ENCODE data around the gene ZNF440.
"Not testable (repeated sequence)": the region's sequence is repeated elsewhere in the genome, so short reads cannot be mapped to it uniquely, and the experiment has no call there.

The ZNF440 gene

GRCh38 chr19:11860721-11861120 is 46.6 kb downstream of the ZNF440 start:
- Histone ChIP-seq H3K4me1 (ENCODE audit: control insufficient read depth, insufficient read depth, low read length, unreplicated experiment) (no peaks in the 10 kb centered on the region), H3K79me2 (ENCODE audit: control insufficient read depth, insufficient read depth, low read length, unreplicated experiment) (no peaks in the 10 kb centered on the region), H2AFZ (ENCODE audit: low read length, unreplicated experiment) (no peak overlapping the region), H3K27me3 (ENCODE audit: insufficient read depth, low read length) (no peaks in the 10 kb centered on the region), H3K27ac (ENCODE audit: low read depth, low read length) (no peak overlapping the region), H3K36me3 (ENCODE audit: insufficient read depth, low read length) (no peaks in the 10 kb centered on the region), H3K4me3 (ENCODE audit: low read depth, low read length) (no peak overlapping the region)

- Histone ChIP-seq H3K79me2 (ENCODE audit: control insufficient read depth, insufficient read depth, low read length, unreplicated experiment) (no peaks in the 10 kb centered on the region), H2AFZ (ENCODE audit: low read length, unreplicated experiment) (no peak overlapping the region), H3K4me1 (ENCODE audit: control insufficient read depth, insufficient read depth, low read length, unreplicated experiment) (no peaks in the 10 kb centered on the region)
These were observed 47.2 kb downstream of the ZNF440 start for GRCh38 chr19:11861301-11861700.

GRCh38 chr19:11867766-11868165 is 53.7 kb downstream of the ZNF440 start:
- H3K4me3 ChIP-seq (ENCODE audit: low read depth, low read length); H3K27ac ChIP-seq (ENCODE audit: low read depth, low read length); H2AFZ ChIP-seq (ENCODE audit: low read length, unreplicated experiment); H3K27me3 ChIP-seq (ENCODE audit: insufficient read depth, low read length); H3K4me1 ChIP-seq (ENCODE audit: control insufficient read depth, insufficient read depth, low read length, unreplicated experiment); H3K79me2 ChIP-seq (ENCODE audit: control insufficient read depth, insufficient read depth, low read length, unreplicated experiment): not testable (repeated sequence)
- peaks cover 22% of the 10 kb centered on the region for H3K36me3 ChIP-seq (ENCODE audit: insufficient read depth, low read length)

More at GRCh38 chr19:11861301-11861700, 47.2 kb downstream of the ZNF440 start:
- no peak overlapping the region for H3K27ac ChIP-seq (ENCODE audit: low read depth, low read length)
- H3K36me3 ChIP-seq (ENCODE audit: insufficient read depth, low read length), result peaks cover 2% of the 10 kb centered on the region; the same call in 1 of the 2 replicates
- no peaks in the 10 kb centered on the region for H3K27me3 ChIP-seq (ENCODE audit: insufficient read depth, low read length)
- no peak overlapping the region for H3K4me3 ChIP-seq (ENCODE audit: low read depth, low read length)

GRCh38 chr19:11868188-11868587 is 54.1 kb downstream of the ZNF440 start:
- Histone ChIP-seq H2AFZ (ENCODE audit: low read length, unreplicated experiment) (no peak overlapping the region), H3K27me3 (ENCODE audit: insufficient read depth, low read length) (no peaks in the 10 kb centered on the region), H3K4me3 (ENCODE audit: low read depth, low read length) (no peak overlapping the region), H3K36me3 (ENCODE audit: insufficient read depth, low read length) (peaks cover 22% of the 10 kb centered on the region), H3K4me1 (ENCODE audit: control insufficient read depth, insufficient read depth, low read length, unreplicated experiment) (no peaks in the 10 kb centered on the region), H3K27ac (ENCODE audit: low read depth, low read length) (no peak overlapping the region), H3K79me2 (ENCODE audit: control insufficient read depth, insufficient read depth, low read length, unreplicated experiment) (no peaks in the 10 kb centered on the region)

- H2AFZ ChIP-seq (ENCODE audit: low read length, unreplicated experiment), result no peak overlapping the region
- H3K27me3 ChIP-seq (ENCODE audit: insufficient read depth, low read length), result no peaks in the 10 kb centered on the region
- no peaks in the 10 kb centered on the region for H3K79me2 ChIP-seq (ENCODE audit: control insufficient read depth, insufficient read depth, low read length, unreplicated experiment)
- peaks cover 13% of the 10 kb centered on the region for H3K36me3 ChIP-seq (ENCODE audit: insufficient read depth, low read length)
- no peak overlapping the region for H3K27ac ChIP-seq (ENCODE audit: low read depth, low read length)
- H3K4me1 ChIP-seq (ENCODE audit: control insufficient read depth, insufficient read depth, low read length, unreplicated experiment), result no peaks in the 10 kb centered on the region
- no peak overlapping the region for H3K4me3 ChIP-seq (ENCODE audit: low read depth, low read length)
These were observed 58.6 kb downstream of the ZNF440 start for GRCh38 chr19:11872624-11873023.

- no peaks in the 10 kb centered on the region for H3K4me1 ChIP-seq (ENCODE audit: control insufficient read depth, insufficient read depth, low read length, unreplicated experiment)
- no peaks in the 10 kb centered on the region for H3K79me2 ChIP-seq (ENCODE audit: control insufficient read depth, insufficient read depth, low read length, unreplicated experiment)
- no peak overlapping the region for H2AFZ ChIP-seq (ENCODE audit: low read length, unreplicated experiment)
- no peaks in the 10 kb centered on the region for H3K27me3 ChIP-seq (ENCODE audit: insufficient read depth, low read length)
- H3K4me3 ChIP-seq (ENCODE audit: low read depth, low read length), result no peak overlapping the region
- no peak overlapping the region for H3K27ac ChIP-seq (ENCODE audit: low read depth, low read length)
- H3K36me3 ChIP-seq (ENCODE audit: insufficient read depth, low read length), result peaks cover 3% of the 10 kb centered on the region; the same call in 1 of the 2 replicates
These were observed 59.7 kb downstream of the ZNF440 start for GRCh38 chr19:11873762-11874161.

GRCh38 chr19:11879687-11880266 is 65.7 kb downstream of the ZNF440 start:
- H3K4me1 ChIP-seq (ENCODE audit: control insufficient read depth, insufficient read depth, low read length, unreplicated experiment); H3K27me3 ChIP-seq (ENCODE audit: insufficient read depth, low read length); H2AFZ ChIP-seq (ENCODE audit: low read length, unreplicated experiment): not testable (repeated sequence)

GRCh38 chr19:11880598-11880997 is 66.5 kb downstream of the ZNF440 start:
- no peak overlapping the region for H2AFZ ChIP-seq (ENCODE audit: low read length, unreplicated experiment)

More at GRCh38 chr19:11879687-11880266, 65.7 kb downstream of the ZNF440 start:
- H3K27ac ChIP-seq (ENCODE audit: low read depth, low read length); H3K79me2 ChIP-seq (ENCODE audit: control insufficient read depth, insufficient read depth, low read length, unreplicated experiment); H3K36me3 ChIP-seq (ENCODE audit: insufficient read depth, low read length); H3K4me3 ChIP-seq (ENCODE audit: low read depth, low read length): not testable (repeated sequence)

GRCh38 chr19:11881151-11881800 is 67.2 kb downstream of the ZNF440 start:
- no peaks in the 10 kb centered on the region for H3K36me3 ChIP-seq (ENCODE audit: insufficient read depth, low read length)
- H3K27ac ChIP-seq (ENCODE audit: low read depth, low read length), result no peak overlapping the region
- H3K27me3 ChIP-seq (ENCODE audit: insufficient read depth, low read length), result no peaks in the 10 kb centered on the region
- no peak overlapping the region for H3K4me3 ChIP-seq (ENCODE audit: low read depth, low read length)
- H3K4me1 ChIP-seq (ENCODE audit: control insufficient read depth, insufficient read depth, low read length, unreplicated experiment), result no peaks in the 10 kb centered on the region
- H2AFZ ChIP-seq (ENCODE audit: low read length, unreplicated experiment), result no peak overlapping the region
- H3K79me2 ChIP-seq (ENCODE audit: control insufficient read depth, insufficient read depth, low read length, unreplicated experiment), result no peaks in the 10 kb centered on the region

More at GRCh38 chr19:11880598-11880997, 66.5 kb downstream of the ZNF440 start:
- Histone ChIP-seq H3K27me3 (ENCODE audit: insufficient read depth, low read length) (no peaks in the 10 kb centered on the region), H3K27ac (ENCODE audit: low read depth, low read length) (no peak overlapping the region), H3K4me3 (ENCODE audit: low read depth, low read length) (no peak overlapping the region), H3K36me3 (ENCODE audit: insufficient read depth, low read length) (no peaks in the 10 kb centered on the region), H3K4me1 (ENCODE audit: control insufficient read depth, insufficient read depth, low read length, unreplicated experiment) (no peaks in the 10 kb centered on the region), H3K79me2 (ENCODE audit: control insufficient read depth, insufficient read depth, low read length, unreplicated experiment) (no peaks in the 10 kb centered on the region)

- Histone ChIP-seq H3K27me3 (ENCODE audit: insufficient read depth, low read length) (no peaks in the 10 kb centered on the region), H3K79me2 (ENCODE audit: control insufficient read depth, insufficient read depth, low read length, unreplicated experiment) (no peaks in the 10 kb centered on the region), H3K4me3 (ENCODE audit: low read depth, low read length) (no peak overlapping the region), H3K27ac (ENCODE audit: low read depth, low read length) (no peak overlapping the region), H3K36me3 (ENCODE audit: insufficient read depth, low read length) (no peaks in the 10 kb centered on the region), H2AFZ (ENCODE audit: low read length, unreplicated experiment) (no peak overlapping the region), H3K4me1 (ENCODE audit: control insufficient read depth, insufficient read depth, low read length, unreplicated experiment) (no peaks in the 10 kb centered on the region)
These were observed 68.5 kb downstream of the ZNF440 start for GRCh38 chr19:11882606-11883005.

All from ACC112 (cell line).